HG03066 (cell line): ENCODE data around the gene KCNA1.

ENCODE experiments used
- ATAC-seq: cut with Tn5 transposase; IDR thresholded peaks from one replicate; pipeline ENCODE4 v1.9.1; 2021; ENCODE audit warnings: low read depth; ENCODE audit not compliant: unreplicated experiment

The KCNA1 gene

DNA sequence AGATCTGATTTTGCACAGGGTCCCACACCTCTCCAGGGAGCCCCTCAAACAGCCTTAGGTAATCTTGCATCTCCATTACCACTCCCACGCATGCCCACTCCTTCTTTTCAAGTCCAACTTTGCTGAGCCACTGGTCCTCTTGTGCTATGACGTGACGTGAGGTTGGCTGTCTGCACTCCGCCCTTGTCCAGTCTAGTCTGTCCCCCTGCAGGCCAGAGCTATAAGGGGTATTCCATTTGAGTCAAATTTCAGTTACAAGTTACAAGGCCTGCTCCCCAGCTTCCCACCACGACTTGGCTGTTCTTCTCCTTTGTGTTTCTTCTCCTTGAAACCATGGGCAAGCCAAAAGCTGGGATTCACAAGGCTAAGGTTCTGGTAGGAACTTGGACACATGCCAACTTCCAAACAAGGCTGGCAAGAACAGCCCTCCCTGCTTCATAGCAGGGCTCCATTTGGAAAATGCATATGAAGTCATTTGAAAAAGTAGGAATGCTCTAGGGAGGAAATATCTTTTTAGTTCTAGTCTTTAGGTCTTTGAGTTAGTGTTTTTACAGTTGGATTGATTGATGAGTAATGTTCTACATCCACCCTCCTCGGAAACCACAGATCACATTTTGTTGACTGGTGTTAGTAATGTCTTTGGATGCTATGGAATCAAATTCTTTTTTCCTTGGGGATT, 49.1 kb downstream of the KCNA1 start:
- no peak for ATAC-seq

DNA sequence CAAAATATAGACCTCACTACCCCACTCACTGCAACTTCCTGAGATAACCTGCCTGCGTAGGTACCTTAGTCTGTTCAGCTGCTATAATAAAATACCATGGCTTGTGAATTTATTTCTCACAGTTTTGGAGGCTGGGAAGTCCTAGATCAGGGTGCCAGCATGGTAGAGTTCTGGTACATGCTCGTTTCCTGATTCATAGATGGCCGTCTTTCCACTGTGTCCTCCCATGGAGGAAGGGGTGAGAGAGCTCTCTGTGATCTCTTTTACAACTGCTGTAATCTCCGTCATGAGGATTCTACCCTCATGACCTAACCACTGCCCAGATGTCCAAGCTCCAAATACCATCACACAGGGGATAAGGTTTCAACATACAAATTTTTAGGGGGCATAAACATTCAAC, 49.7 kb downstream of the KCNA1 start:
- no peak for ATAC-seq

DNA sequence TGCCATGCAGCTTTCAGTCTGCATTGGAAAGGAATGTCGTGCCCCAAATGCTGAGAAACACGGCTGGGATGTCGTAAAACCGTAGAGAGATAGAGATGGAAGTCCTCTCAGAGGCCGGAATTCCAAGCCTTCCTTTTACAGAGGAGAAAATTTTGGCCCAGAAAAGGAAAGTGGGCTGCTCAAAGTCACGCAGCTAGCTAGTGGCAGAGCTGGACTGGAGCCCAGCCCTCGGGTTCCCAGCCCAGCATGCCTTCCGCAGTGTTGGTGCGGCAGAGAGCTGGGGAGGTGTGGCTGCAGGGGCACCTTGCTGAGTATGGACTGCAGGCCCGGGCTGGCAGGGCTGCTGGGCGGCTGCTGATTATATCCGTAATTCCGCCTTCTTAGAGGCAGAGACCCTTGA, 50.3 kb downstream of the KCNA1 start:
- ATAC-seq: no peak

DNA sequence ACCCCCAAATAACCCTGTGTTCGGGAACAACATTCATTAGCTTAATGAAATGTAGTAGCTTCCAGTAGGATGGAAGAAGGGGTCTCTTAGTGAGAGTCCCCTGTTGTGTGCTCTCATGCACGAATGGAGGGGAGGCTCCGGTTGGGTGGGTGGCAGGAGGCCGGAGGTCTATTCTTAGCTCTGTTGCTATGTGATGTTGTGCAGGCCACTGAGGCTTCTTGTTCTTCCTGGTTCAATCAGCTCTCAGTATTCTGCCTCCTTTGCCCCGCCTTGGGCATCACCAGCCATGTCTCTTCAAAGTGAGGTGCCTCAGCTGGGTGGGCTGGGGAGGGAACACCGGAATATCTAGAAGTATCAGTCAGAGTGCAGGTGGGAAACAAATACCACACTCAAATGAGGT, 50.8 kb downstream of the KCNA1 start:
- no peak for ATAC-seq

DNA sequence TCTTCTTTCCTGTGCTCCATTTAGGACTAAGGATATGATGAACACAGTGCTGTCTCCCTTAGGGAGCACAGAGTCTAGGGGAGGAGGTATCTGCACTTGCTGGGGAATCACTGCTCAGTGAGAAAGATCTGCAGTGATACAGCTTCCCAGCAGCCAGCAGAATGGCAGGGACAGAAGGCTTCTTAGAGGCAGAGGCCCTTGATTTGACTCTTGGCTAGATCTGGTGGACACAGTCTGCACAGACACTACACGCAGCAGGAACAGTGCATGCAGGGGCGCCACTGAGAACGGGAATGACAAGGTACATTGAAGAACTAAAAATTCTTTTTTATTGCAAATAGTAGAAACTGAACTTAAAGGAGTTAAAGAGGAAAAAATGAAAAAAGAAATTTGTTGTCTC, 51.6 kb downstream of the KCNA1 start:
- no peak for ATAC-seq

DNA sequence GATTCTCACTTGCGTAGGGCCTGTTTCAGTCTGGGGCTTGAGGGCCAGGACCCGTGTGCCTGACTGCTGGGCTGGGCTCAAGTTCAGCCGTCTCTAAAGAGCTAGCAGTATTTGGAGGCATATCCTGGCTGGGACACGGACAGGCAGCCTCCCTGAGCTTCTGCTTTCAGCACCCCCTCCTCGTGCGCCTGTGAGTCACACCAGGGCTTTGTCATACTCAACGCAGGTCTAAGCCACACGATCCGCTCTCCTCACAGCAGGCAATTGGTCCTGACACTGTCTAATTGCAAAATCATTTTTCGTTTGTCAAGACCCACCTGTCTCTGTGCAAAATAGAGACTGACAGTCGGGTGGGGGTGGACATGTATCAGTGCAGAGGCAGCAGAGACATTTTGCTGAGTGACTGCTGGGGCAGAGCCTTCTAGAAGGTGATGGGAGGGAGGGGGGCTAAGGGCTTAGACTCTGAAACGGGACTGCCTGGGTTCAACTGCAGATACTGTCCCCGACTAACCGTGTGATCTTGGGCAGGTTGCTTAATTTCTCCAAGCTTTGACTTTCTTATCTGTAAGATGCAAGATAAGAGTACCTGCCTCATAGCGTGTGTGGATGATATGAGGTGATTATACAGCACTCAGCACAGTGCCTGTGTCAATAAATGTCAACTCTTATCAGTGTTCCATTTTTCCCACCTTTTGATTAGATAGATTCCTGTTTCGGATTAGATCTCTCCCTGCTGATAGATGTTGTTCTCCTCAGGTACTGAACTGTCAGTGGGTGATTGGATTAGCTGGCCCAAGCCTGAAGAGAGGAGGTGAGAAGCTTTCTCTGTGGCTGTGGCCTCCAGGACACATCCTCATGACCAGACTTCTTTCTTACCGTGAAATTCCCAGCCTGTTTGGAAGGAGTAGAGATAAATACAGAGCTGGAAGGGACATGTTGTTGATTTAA, 53.1 kb downstream of the KCNA1 start:
- no peak for ATAC-seq
